ENCODE data around the gene ASB16.

GRCh38 chr17:44128383-44128782, 42.1 kb upstream of the ASB16 start:
- TF ChIP-seq EGR1 (IDR thresholded peaks at IDR 0.05; ENCODE audit: borderline replicate concordance in 1 of 2, low read depth in 2 of 2, low read length in 2 of 2) (no peak), ETV6 (conservative IDR thresholded peaks at IDR 0.05 in 1 of 2, IDR thresholded peaks at IDR 0.05 in 1 of 2; ENCODE audit: borderline replicate concordance in 1 of 2, low read depth in 1 of 2) (no peak), JUNB (IDR thresholded peaks at IDR 0.05) (no peak), POLR2A (IDR thresholded peaks at IDR 0.05; ENCODE audit: low read depth, low read length) (no peak), GABPA (IDR thresholded peaks at IDR 0.05; ENCODE audit: low read depth) (no peak), EP300 (IDR thresholded peaks at IDR 0.05; ENCODE audit: borderline replicate concordance in 1 of 2, control insufficient read depth in 1 of 2, low read depth in 2 of 2, low read length in 2 of 2) (no peak)
